Measurements from ENCODE around the gene OLFM3.

DNA sequence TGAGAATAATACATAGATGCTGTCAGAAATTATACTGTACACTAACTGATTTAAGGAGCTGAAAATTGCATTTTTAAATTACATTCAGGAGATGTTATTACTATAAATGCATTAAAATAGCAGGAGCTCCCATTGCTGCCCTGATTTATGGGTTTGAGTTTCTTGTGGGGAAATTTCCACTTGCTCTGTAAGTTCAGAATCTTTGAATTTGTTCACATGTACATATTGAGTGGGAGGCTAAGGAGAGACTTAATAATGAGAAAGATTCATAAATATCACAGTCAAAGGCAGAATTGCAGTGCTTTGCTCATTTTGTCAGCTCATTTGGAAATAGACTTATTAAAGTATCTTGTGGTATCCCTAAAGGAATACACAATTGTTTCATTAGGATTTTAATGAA, 170.3 kb downstream of the OLFM3 start:
- TF ChIP-seq, protein P1, sequence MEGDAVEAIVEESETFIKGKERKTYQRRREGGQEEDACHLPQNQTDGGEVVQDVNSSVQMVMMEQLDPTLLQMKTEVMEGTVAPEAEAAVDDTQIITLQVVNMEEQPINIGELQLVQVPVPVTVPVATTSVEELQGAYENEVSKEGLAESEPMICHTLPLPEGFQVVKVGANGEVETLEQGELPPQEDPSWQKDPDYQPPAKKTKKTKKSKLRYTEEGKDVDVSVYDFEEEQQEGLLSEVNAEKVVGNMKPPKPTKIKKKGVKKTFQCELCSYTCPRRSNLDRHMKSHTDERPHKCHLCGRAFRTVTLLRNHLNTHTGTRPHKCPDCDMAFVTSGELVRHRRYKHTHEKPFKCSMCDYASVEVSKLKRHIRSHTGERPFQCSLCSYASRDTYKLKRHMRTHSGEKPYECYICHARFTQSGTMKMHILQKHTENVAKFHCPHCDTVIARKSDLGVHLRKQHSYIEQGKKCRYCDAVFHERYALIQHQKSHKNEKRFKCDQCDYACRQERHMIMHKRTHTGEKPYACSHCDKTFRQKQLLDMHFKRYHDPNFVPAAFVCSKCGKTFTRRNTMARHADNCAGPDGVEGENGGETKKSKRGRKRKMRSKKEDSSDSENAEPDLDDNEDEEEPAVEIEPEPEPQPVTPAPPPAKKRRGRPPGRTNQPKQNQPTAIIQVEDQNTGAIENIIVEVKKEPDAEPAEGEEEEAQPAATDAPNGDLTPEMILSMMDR (IDR thresholded peaks at IDR 0.05), result no peak
- TF ChIP-seq POLR2A (IDR thresholded peaks at IDR 0.05), result no peak

Data from lower leg skin (tissue), 3 donors.